Measurements from ENCODE around the gene GPX2. TPM values are rescaled to one million over a fixed set of nuclear protein-coding genes. Genes with fewer than 3 reads are reported as not detected.
"Not testable (repeated sequence)": the region's sequence is repeated elsewhere in the genome, so short reads cannot be mapped to it uniquely, and the experiment has no call there.

Gene GPX2
- total RNA-seq, 1 experiment from 2014 or later = 188 TPM

GRCh38 chr14:64918216-64918615 is 24.3 kb downstream of the GPX2 start:
- Mint-ChIP-seq H3K4me1 (ENCODE audit: low read depth, unreplicated experiment) (peaks cover 38% of the 10 kb centered on the region), H3K36me3 (ENCODE audit: insufficient read depth, unreplicated experiment) (peaks cover 22% of the 10 kb centered on the region), H3K27me3 (ENCODE audit: unreplicated experiment) (no peaks in the 10 kb centered on the region), H3K27ac (ENCODE audit: unreplicated experiment) (no peak overlapping the region), H3K4me3 (ENCODE audit: low read depth, unreplicated experiment) (no peak overlapping the region), H3K9me3 (ENCODE audit: low read depth, unreplicated experiment) (no peaks in the 10 kb centered on the region)
- no TSS peak for BruUV-seq (replicated peaks)
- intact Hi-C loops (cut with micrococcal nuclease; ENCODE audit: unreplicated experiment) = no loop called here
- CTCF ChIA-PET = interaction anchor here (0.7 kb wide), 1 partner anchor 315 kb away, joined by 5 read pairs; no protein-coding TSS in a partner anchor
- TF ChIP-seq CTCF (IDR thresholded peaks at IDR 0.05; ENCODE audit: unreplicated experiment) = no peak
- no peak for DNase-seq

GRCh38 chr14:64915797-64916196 is 26.7 kb downstream of the GPX2 start:
- CTCF ChIA-PET = no interaction called here
- Mint-ChIP-seq H3K27me3 (ENCODE audit: unreplicated experiment) (no peaks in the 10 kb centered on the region), H3K36me3 (ENCODE audit: insufficient read depth, unreplicated experiment) (peaks cover 22% of the 10 kb centered on the region), H3K9me3 (ENCODE audit: low read depth, unreplicated experiment) (no peaks in the 10 kb centered on the region), H3K4me3 (ENCODE audit: low read depth, unreplicated experiment) (peak overlapping the region; percentile 85), H3K27ac (ENCODE audit: unreplicated experiment) (no peak overlapping the region), H3K4me1 (ENCODE audit: low read depth, unreplicated experiment) (peaks cover 38% of the 10 kb centered on the region)
- no TSS peak for BruUV-seq (replicated peaks)
- intact Hi-C loops (cut with micrococcal nuclease; ENCODE audit: unreplicated experiment) = loop anchor here (1.0 kb wide), 1 partner anchor 18 kb away; no protein-coding TSS in a partner anchor
- TF ChIP-seq CTCF (IDR thresholded peaks at IDR 0.05; ENCODE audit: unreplicated experiment) = no peak
- DNase-seq = no peak

- H3K36me3 Mint-ChIP-seq (ENCODE audit: insufficient read depth, unreplicated experiment) = peaks cover 22% of the 10 kb centered on the region
- intact Hi-C loops (cut with micrococcal nuclease; ENCODE audit: unreplicated experiment) = loop anchor here (1.0 kb wide), 1 partner anchor 18 kb away; no protein-coding TSS in a partner anchor
- TSS peak; percentile 70 for BruUV-seq (replicated peaks)
- H3K4me1 Mint-ChIP-seq (ENCODE audit: low read depth, unreplicated experiment) = peaks cover 33% of the 10 kb centered on the region
- H3K27ac Mint-ChIP-seq (ENCODE audit: unreplicated experiment) = peak overlapping the region; percentile 92
- H3K27me3 Mint-ChIP-seq (ENCODE audit: unreplicated experiment) = no peaks in the 10 kb centered on the region
- CTCF ChIA-PET = interaction anchor here (1.3 kb wide), 1 partner anchor 24 kb away, joined by 3 read pairs; no protein-coding TSS in a partner anchor
- H3K4me3 Mint-ChIP-seq (ENCODE audit: low read depth, unreplicated experiment) = peak overlapping the region; percentile 85
- no peaks in the 10 kb centered on the region for H3K9me3 Mint-ChIP-seq (ENCODE audit: low read depth, unreplicated experiment)
- DNase-seq = no peak
- TF ChIP-seq CTCF (IDR thresholded peaks at IDR 0.05; ENCODE audit: unreplicated experiment) = no peak
These were observed 27.5 kb downstream of the GPX2 start for GRCh38 chr14:64915029-64915424.

GRCh38 chr14:64914237-64915028 is 28.1 kb downstream of the GPX2 start, which contains the start of gene CHURC1:
Gene CHURC1 (plus strand): TSS chr14:64914455. CDS start chr14:64914496, 41 bp downstream.
- no peaks in the 10 kb centered on the region for H3K9me3 Mint-ChIP-seq (ENCODE audit: low read depth, unreplicated experiment)
- CTCF ChIA-PET = interaction anchor here (1.3 kb wide), 1 partner anchor 24 kb away, joined by 3 read pairs; no protein-coding TSS in a partner anchor
- intact Hi-C loops (cut with micrococcal nuclease; ENCODE audit: unreplicated experiment) = loop anchor here (1.0 kb wide), 1 partner anchor 19 kb away; no protein-coding TSS in a partner anchor
- TF ChIP-seq CTCF (IDR thresholded peaks at IDR 0.05; ENCODE audit: unreplicated experiment) = no peak
- BruUV-seq (replicated peaks) = no TSS peak
- H3K27ac Mint-ChIP-seq (ENCODE audit: unreplicated experiment) = peak within 1 kb of the TSS; percentile 92
- peak within 1 kb of the TSS; percentile 85 for H3K4me3 Mint-ChIP-seq (ENCODE audit: low read depth, unreplicated experiment)
- H3K27me3 Mint-ChIP-seq (ENCODE audit: unreplicated experiment) = no peaks in the 10 kb centered on the region
- H3K4me1 Mint-ChIP-seq (ENCODE audit: low read depth, unreplicated experiment) = peaks cover 27% of the 10 kb centered on the region
- H3K36me3 Mint-ChIP-seq (ENCODE audit: insufficient read depth, unreplicated experiment) = peaks cover 22% of the 10 kb centered on the region
- peak; percentile 98 for DNase-seq

GRCh38 chr14:64913477-64913876 is 29.1 kb downstream of the GPX2 start:
- H3K27ac Mint-ChIP-seq (ENCODE audit: unreplicated experiment); DNase-seq; BruUV-seq (replicated peaks); intact Hi-C loops (cut with micrococcal nuclease; ENCODE audit: unreplicated experiment); H3K9me3 Mint-ChIP-seq (ENCODE audit: low read depth, unreplicated experiment); H3K27me3 Mint-ChIP-seq (ENCODE audit: unreplicated experiment); CTCF ChIA-PET: not testable (repeated sequence)
- Mint-ChIP-seq H3K36me3 (ENCODE audit: insufficient read depth, unreplicated experiment) (peaks cover 21% of the 10 kb centered on the region), H3K4me1 (ENCODE audit: low read depth, unreplicated experiment) (peaks cover 25% of the 10 kb centered on the region), H3K4me3 (ENCODE audit: low read depth, unreplicated experiment) (peak overlapping the region; percentile 85)
